Aorta (tissue), 5 donors: Measurements from ENCODE around the gene CAMK2D. TPM values are rescaled to one million over a fixed set of nuclear protein-coding genes. Genes with fewer than 3 reads are reported as not detected.

ENCODE experiments used
- ATAC-seq: fragments of 200-7000 bp; cut with Tn5 transposase; one replicate; pipeline ENCODE4 v1.9.1; 2022; ENCODE audit warnings: moderate library complexity; ENCODE audit not compliant: low FRiP score
- DNase-seq, 2 donors: peaks; one replicate each; pipeline ENCODE4 v3.0.0-alpha.2; 2020
- H3K27ac ChIP-seq, 2 donors: one replicate each; pipeline ENCODE4 v1.5.1; 2013; ENCODE audit warnings: low read length in 2 of 2, mild to moderate bottlenecking in 2 of 2, moderate library complexity in 2 of 2, control low read depth in 1 of 2, inconsistent platforms in 1 of 2, low read depth in 1 of 2
- H3K27me3 ChIP-seq, 2 donors: one replicate each; pipeline ENCODE4 v1.6.1; 2013; ENCODE audit warnings: control low read depth in 1 of 2, low read length in 1 of 2, mild to moderate bottlenecking in 1 of 2, moderate library complexity in 1 of 2; ENCODE audit not compliant: insufficient read depth in 2 of 2, control insufficient read depth in 1 of 2
- H3K36me3 ChIP-seq, 2 donors: one replicate each; pipeline ENCODE4 v1.6.1; 2013; ENCODE audit warnings: control low read depth in 1 of 2, low read length in 1 of 2, mild to moderate bottlenecking in 1 of 2; ENCODE audit not compliant: insufficient read depth in 2 of 2, control insufficient read depth in 1 of 2
- H3K4me1 ChIP-seq, 2 donors: one replicate each; pipeline ENCODE4 v1.6.1; 2013; ENCODE audit warnings: low read length in 2 of 2, control low read depth in 1 of 2, mild to moderate bottlenecking in 1 of 2, moderate library complexity in 1 of 2; ENCODE audit not compliant: insufficient read depth in 2 of 2, control insufficient read depth in 1 of 2
- H3K4me3 ChIP-seq, 2 donors: one replicate each; pipeline ENCODE4 v1.5.1; 2013; ENCODE audit warnings: low read length in 2 of 2, control low read depth in 1 of 2, mild to moderate bottlenecking in 1 of 2
- H3K9me3 ChIP-seq: one replicate; pipeline ENCODE4 v1.6.1; 2013; ENCODE audit warnings: mild to moderate bottlenecking, low read length; ENCODE audit not compliant: control insufficient read depth
- WGBS, 2 donors: extraction: QIAGEN DNeasy Blood & Tissue Kit; methylation state at CpG; one replicate each; pipeline ENCODE4 v1.1.7; 2013; 5-methylcytosine and 5-hydroxymethylcytosine counted together
- intact Hi-C, 2 donors: fragments of 100-400 bp; cut with DNase I; formaldehyde crosslinking; loops; one replicate each; pipeline versions ENCODE4 v1.14.2 to v1.15.0; 2022
- polyA plus RNA-seq, 2 donors: library from polyadenylated mRNA; stranded (reverse); fragments of 200-250 nt; gene quantifications; one replicate each; pipeline ENCODE4 v1.2.3, GENCODE V29; 2013
- total RNA-seq, 2 donors: library from RNA; stranded (reverse); fragmentation: NEBNext Ultra II Directional; extraction: Animal tissue kit (Norgen Biotek cat#: 25700); gene quantifications; one replicate each; pipeline ENCODE4 v1.2.1, GENCODE V29; 2021
- donor health status: healthy with polysubstance abuse.
- donor health status: Bipolar disorder and iron deficiency.
- donor health status: DM: no; HTN: no; CAD: no.
- donor health status: DM: no; HTN: no; CAD: no.
- donor health status: DM: yes; HTN: yes; CAD: no.

The CAMK2D gene
- total and polyA plus RNA-seq, 4 donors, result 18.7 to 71.8 (median 37.7) TPM

DNA sequence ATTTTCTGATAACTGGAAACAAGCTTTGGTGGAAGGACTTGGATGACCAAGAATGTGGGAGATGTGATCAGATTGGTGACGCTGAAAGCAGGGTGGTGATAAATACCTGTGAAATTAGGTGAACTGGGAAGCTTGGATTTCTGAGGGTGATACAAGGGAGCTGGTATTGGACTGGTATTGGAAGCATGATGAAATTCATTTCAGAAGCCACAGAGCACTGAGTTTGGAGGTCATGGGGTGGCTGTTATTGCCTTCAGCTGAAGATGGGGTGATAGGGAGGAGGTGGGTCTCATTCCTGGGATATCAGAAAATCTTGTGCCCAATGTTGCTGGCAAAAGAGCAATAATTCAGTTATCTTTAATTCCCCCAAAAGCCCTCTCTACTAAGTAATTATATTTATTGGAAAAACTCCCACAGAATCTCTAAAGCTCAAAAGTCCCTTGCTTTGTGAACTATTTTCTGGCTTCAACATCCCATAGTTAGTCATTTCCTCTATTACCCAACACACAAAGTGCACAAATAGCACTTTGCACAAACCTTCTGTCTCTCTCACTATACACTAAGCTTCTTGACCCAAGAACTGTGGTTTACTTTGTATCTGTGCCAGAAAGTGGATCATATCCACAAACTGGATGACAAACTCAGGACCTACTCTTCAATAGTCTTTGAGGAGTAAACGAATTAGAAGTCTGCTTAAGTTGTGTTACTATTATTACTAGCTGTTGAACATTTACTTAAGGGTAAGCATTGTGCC lies 23.1 kb upstream of the CAMK2D start:
- 49 to 53% methylated on average over 2 of the region's 2 CpGs for WGBS, 2 donors
- Histone ChIP-seq H3K9me3 (no peaks in the 10 kb centered on the region), H3K27me3 (no peaks in the 10 kb centered on the region), H3K4me3 (no peak overlapping the region), H3K4me1 (no peaks in the 10 kb centered on the region), H3K36me3 (no peaks in the 10 kb centered on the region), H3K27ac (no peak overlapping the region)
- ATAC-seq (peak; percentile 82), DNase-seq (no peak)
- intact Hi-C loops, result loop anchor here (5.0 kb wide), 2 partner anchors 88 to 598 kb away; no protein-coding TSS in a partner anchor

- Histone ChIP-seq H3K4me1 (no peaks in the 10 kb centered on the region), H3K4me3 (no peak overlapping the region), H3K27me3 (no peaks in the 10 kb centered on the region), H3K9me3 (no peaks in the 10 kb centered on the region), H3K27ac (no peak overlapping the region), H3K36me3 (no peaks in the 10 kb centered on the region)
- intact Hi-C loops, result loop anchor here in 1 of 2 donors (5.0 kb wide), 1 partner anchor 599 kb away; no protein-coding TSS in a partner anchor
- ATAC-seq, result no peak
- WGBS, 2 donors, result 96 to 97% methylated on average over 6 of the region's 6 CpGs
- DNase-seq, result no peak
Observed at GRCh38 chr4:113783701-113784100, 22.2 kb upstream of the CAMK2D start.

DNA sequence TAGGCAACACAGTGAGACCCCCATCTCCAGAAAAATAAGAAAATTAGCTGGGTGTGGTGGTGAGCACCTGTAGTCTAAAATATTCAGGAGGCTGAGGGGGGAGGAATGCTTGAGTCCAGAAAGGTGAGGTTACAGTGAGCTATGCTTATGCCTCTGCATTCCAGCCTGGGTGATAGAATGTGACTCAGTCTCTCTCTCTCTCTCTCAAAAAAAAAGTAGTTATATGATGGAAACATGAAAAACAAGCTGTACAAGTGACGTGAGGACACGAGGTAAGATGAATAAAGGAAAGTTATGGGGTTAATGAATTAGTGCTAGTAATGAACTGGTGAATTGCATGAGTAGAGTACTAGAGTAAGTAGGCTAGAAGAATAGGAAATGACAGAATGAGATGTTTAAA lies 21.8 kb upstream of the CAMK2D start:
- DNase-seq (no peak), ATAC-seq (no peak)
- H3K4me1 ChIP-seq, result no peaks in the 10 kb centered on the region
- no peak overlapping the region for H3K27ac ChIP-seq
- no peaks in the 10 kb centered on the region for H3K36me3 ChIP-seq
- WGBS, 2 donors, result 93 to 97% methylated on average over 2 of the region's 2 CpGs
- no peaks in the 10 kb centered on the region for H3K9me3 ChIP-seq
- no peak overlapping the region for H3K4me3 ChIP-seq
- intact Hi-C loops, result loop anchor here in 1 of 2 donors (5.0 kb wide), 1 partner anchor 599 kb away; no protein-coding TSS in a partner anchor
- no peaks in the 10 kb centered on the region for H3K27me3 ChIP-seq

DNA sequence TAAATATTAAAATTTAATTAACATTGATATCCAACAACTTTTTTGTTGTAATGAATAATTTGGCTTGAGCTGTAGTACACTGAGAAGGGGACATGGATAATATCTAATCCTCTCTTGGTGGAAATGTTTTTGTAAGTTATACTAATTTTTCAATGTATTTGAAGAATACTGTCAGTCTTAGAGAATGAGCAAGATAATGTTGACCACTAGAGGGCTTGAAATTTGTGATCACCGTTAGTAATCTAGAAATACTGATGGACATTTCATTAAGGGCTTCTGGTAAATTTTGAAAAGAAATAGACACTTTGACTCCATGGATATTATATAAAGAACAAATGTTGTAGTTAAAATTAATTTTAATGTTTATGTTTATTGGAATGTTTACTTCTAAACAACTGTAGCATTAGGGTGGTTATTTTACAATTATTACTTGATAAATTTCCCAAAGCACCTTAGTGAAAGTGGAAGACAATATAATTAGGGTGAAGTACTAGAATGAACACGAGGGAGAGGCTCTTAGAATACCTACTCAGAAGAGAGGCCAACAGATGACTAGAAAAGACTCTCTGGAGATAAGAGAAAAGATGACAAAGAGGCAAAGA lies 20.0 kb upstream of the CAMK2D start:
- H3K9me3 ChIP-seq, result no peaks in the 10 kb centered on the region
- ATAC-seq, result no peak
- H3K27ac ChIP-seq, result no peak overlapping the region
- no peak overlapping the region for H3K4me3 ChIP-seq
- H3K36me3 ChIP-seq, result no peaks in the 10 kb centered on the region
- no peaks in the 10 kb centered on the region for H3K27me3 ChIP-seq
- intact Hi-C loops, result loop anchor here in 1 of 2 donors (5.0 kb wide), 1 partner anchor 601 kb away; no protein-coding TSS in a partner anchor
- no peak for DNase-seq
- H3K4me1 ChIP-seq, result no peaks in the 10 kb centered on the region
- WGBS, 2 donors, result 11 to 14% methylated on average over 2 of the region's 2 CpGs

DNA sequence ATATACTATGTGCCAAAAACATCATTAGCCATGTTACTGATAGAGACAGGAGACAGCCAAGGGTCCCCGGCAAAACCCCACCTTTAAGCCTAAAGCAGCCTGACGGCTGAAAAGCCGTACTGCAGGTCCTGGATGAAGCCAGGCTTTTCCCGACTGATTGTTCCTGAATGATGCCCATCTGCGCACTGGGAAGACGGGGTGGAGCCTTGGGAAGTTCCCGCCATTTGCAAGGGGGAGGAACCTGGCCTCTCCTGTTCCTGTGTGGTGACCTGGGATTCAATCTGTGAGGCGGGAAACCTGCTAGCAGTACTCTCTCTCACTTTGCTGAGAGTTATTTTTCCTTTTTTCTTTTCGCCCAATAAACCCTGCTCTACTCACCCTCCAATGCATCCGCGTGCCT lies 15.1 kb upstream of the CAMK2D start:
- H3K36me3 ChIP-seq, result no peaks in the 10 kb centered on the region
- H3K27me3 ChIP-seq, result no peaks in the 10 kb centered on the region
- no peaks in the 10 kb centered on the region for H3K4me1 ChIP-seq
- no peak overlapping the region for H3K27ac ChIP-seq
- no peak overlapping the region for H3K4me3 ChIP-seq
- H3K9me3 ChIP-seq, result no peaks in the 10 kb centered on the region
- DNase-seq, result no peak
- intact Hi-C loops, result loop anchor here in 1 of 2 donors (5.0 to 10.0 kb wide), 2 partner anchors 408 to 606 kb away; no protein-coding TSS in a partner anchor
- WGBS, 2 donors, result 88 to 89% methylated on average over 11 of the region's 11 CpGs
- no peak for ATAC-seq

DNA sequence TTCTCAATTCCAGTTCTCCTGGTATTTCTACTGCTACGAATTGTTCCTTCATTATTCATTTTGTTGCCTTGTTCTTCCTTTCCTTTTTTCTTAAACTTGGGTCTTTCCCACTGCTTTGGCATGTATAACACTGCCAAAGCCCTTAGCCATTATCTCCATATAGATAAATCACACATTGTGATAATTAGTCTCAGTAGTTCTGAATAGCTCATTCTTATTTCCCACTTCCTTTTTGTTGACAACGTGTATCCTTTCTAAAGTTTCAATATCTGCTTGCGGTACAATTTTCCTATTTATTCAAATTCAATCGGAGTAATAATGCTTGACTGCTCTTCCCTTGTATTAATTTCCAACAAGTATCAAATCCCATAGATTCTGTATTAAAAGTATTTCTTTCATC lies 14.5 kb upstream of the CAMK2D start:
- no peaks in the 10 kb centered on the region for H3K27me3 ChIP-seq
- no peaks in the 10 kb centered on the region for H3K4me1 ChIP-seq
- 87 to 93% methylated on average over 4 of the region's 4 CpGs for WGBS, 2 donors
- no peaks in the 10 kb centered on the region for H3K36me3 ChIP-seq
- DNase-seq (no peak), ATAC-seq (no peak)
- no peak overlapping the region for H3K4me3 ChIP-seq
- intact Hi-C loops, result loop anchor here in 1 of 2 donors (5.0 to 10.0 kb wide), 2 partner anchors 409 to 606 kb away; no protein-coding TSS in a partner anchor
- no peak overlapping the region for H3K27ac ChIP-seq
- no peaks in the 10 kb centered on the region for H3K9me3 ChIP-seq

DNA sequence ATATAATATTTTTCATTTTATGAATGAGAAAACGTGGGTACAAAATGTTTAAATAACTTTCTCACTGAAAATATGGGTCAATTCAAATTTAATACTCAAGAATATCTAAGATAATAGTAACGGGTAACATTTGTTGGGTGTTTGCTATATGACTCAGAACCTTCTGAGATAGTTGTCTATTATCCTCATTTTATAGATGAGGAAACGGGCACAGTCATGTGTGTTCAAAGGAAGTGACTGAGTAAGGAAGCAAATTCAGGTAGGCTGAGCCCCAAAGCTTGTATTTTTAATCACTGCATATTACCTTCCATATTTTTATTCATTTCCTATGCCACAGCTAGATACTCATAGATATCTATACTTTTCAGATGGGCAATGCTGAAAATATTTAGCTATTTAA lies 12.2 kb upstream of the CAMK2D start:
- intact Hi-C loops, result loop anchor here in 1 of 2 donors (10.0 kb wide), 1 partner anchor 411 kb away; no protein-coding TSS in a partner anchor
- H3K27me3 ChIP-seq, result no peaks in the 10 kb centered on the region
- H3K36me3 ChIP-seq, result no peaks in the 10 kb centered on the region
- ATAC-seq, result no peak
- DNase-seq, result no peak
- no peaks in the 10 kb centered on the region for H3K4me1 ChIP-seq
- H3K9me3 ChIP-seq, result no peaks in the 10 kb centered on the region
- no peak overlapping the region for H3K4me3 ChIP-seq
- 88 to 89% methylated on average over 3 of the region's 3 CpGs for WGBS, 2 donors
- H3K27ac ChIP-seq, result no peak overlapping the region

- Histone ChIP-seq H3K27me3 (no peaks in the 10 kb centered on the region), H3K36me3 (no peaks in the 10 kb centered on the region), H3K4me1 (no peaks in the 10 kb centered on the region), H3K9me3 (no peaks in the 10 kb centered on the region), H3K4me3 (no peak overlapping the region), H3K27ac (no peak overlapping the region)
- intact Hi-C loops, result loop anchor here in 1 of 2 donors (10.0 kb wide), 1 partner anchor 412 kb away; no protein-coding TSS in a partner anchor
- 94 to 96% methylated on average over 14 of the region's 14 CpGs for WGBS, 2 donors
- ATAC-seq, result no peak
- no peak for DNase-seq
Observed at GRCh38 chr4:113773014-113773413, 11.5 kb upstream of the CAMK2D start.
